Measurements from ENCODE around the gene TSPAN32.

The TSPAN32 gene

DNA sequence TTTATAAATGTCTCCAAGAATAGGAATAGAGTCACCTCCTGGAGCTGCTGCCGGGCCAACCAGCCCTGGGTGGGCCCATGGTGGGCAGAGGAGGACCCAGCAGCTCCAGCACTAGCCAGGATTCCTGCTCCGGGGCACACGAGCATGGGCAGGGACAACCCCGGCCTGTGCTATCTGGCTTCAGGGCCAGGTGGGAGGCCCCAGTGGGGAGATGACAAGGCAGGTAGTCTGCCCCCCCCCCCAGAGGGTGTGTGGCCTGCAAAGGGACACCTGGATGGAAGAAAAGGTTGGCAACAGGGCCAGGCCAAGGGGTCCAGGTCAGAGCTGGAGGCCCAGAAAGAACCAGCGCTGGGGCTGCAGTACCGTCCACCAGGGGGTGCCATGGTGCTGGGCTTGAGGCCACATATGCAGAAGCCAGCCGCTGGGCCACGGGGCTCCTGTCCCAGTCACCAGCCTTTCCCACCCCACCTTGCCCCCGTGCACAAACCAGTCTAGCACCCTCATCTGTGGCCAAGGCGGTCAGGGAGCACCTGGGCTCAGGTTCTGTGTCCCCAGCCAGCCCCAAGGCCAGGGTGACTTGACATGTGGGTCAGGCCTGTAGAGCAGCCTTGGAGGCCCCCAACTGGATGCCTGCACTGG lies 3.4 kb downstream of the TSPAN32 start:
- DNase-seq = no peak

DNA sequence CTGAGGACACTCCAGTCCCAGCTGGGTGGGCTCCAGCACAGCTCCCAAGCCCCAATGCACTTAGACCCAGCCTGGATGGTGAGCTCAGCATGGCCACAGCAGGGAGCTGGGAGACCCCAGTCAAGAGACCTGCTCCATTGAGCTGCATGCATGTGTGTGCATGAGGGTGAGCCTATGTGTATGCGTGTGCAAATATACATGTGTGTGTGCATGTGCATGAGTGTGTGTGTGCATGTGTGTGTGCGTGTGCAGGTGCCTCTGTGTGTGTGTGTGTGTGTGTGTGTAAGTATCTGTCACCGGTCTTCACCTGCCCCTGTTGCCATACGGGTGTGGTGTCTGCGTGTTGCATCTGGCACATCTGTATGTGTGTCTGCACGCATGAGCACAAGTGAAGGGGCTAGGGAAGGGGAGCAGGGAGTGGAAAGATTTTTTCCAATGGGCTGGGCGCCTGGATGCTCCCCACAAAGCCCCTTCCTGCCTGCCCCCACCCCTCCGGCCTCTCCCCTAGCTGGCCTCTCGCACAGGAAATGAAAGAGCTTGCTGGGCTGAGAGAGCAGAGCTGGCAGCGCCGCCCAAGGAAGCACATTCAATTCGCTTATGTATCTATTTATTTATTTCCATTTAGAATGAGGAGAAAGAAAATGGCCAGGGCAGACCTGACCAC lies 4.1 kb downstream of the TSPAN32 start:
- DNase-seq = no peak

DNA sequence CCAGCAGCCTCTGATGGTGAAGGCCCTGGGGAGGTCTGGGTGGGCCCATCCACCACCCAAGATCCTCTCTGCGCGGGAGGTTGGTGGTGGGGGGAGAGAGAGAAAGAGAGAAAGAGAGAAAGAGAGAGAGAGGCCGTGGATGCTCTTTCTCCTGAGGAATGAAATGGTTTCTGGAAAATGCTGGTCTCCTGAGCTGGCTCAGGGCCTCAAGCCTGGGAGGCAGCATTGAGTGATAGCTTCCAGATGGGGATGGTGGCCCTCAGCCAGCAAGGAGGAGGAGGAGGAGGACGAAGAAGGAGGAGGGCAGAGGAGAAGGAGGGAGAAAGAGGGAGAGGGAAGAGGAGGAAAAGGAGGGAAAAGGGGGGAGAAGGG lies 4.6 kb downstream of the TSPAN32 start:
- no peak for DNase-seq

DNA sequence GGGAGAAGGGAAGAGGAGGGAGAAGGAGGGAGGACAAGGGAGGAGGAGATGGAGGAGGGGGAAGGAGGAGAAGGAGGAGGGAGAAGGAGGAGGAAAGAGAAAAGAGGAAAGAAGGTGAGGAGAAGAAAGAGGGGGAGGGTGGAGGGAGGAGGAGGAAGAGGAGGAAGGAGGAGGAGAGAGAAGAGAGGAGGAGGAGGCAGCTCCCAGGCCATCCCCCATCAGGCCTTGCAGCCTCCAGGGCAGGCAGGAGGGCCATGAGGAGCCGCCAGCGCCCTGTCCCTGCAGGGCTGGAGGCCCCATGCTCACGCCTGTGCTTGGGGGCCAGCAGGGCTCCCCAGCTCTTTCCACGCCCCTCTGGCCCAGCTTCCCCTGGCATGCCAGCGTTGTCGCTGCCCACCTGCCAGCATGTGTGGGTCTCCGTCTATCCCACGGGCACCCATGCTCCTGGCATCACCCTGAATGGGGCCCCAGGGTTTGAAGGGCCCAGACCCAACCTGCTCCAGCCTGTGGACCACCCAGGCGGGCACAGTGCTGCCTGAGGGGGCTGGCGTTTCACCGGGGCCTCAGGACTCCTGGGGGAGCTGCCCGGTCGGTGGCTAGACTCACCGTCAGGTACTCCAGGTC lies 5.2 kb downstream of the TSPAN32 start:
- no peak for DNase-seq

DNA sequence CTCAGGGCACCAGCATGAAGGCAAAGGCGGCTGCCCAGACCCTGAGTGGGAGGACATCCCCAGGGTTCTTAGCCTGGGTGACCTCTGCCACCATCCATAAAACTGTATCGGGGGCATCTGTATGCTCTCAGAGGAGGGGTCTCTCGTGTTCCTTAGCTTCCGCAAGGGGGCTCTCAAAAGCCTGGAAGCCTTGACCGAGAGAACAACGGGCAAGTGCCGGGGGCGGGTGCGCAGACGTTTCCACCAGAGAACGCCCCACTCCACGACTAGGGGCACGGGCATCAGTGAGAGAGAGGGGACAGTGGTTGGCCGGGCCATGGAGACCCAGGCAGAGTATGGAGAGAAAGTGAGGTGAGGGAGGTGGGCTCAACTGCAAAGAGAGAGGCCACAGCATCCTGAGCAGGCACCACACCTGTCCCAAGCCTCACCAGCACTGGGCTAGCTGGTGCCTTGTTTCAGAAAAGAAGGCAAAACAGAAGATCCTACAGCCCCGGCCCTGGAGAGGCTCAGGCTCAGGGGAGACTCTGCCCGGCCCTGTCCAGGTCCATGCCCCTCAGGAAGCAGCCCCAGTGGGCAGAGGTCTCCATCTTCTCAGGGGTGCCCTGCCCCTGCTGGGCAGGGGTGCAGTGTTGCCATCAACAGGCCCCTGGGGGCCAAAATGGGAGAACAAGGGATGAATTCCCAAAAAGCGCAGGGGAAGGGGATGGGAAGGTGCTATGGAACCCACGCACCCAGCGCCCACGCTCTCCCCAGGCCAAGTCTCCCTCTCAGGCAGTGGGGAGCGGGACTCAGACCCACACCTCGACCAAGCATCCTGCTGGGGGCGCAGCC lies 5.9 kb downstream of the TSPAN32 start:
- DNase-seq = no peak

DNA sequence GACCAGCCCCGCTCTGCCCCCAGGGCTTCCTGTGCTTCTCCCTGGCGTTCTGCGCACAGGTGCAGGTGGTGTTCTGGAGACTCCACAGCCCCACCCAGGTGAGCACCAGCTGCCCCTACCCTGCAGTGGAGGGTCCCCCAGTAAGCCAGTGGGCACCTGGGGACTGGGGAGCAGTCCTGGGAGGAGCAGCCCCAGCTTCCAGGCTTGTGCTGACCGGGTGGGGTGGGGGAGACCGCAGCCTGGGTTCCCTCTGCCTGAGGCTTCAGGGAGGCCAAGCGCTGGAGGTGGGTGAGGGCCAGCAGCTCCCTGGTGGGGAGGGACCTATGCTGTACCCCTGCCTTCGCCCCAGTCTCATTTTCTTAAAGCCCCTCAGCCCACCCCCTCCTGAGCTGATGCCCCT lies 6.9 kb downstream of the TSPAN32 start:
- DNase-seq = no peak

DNA sequence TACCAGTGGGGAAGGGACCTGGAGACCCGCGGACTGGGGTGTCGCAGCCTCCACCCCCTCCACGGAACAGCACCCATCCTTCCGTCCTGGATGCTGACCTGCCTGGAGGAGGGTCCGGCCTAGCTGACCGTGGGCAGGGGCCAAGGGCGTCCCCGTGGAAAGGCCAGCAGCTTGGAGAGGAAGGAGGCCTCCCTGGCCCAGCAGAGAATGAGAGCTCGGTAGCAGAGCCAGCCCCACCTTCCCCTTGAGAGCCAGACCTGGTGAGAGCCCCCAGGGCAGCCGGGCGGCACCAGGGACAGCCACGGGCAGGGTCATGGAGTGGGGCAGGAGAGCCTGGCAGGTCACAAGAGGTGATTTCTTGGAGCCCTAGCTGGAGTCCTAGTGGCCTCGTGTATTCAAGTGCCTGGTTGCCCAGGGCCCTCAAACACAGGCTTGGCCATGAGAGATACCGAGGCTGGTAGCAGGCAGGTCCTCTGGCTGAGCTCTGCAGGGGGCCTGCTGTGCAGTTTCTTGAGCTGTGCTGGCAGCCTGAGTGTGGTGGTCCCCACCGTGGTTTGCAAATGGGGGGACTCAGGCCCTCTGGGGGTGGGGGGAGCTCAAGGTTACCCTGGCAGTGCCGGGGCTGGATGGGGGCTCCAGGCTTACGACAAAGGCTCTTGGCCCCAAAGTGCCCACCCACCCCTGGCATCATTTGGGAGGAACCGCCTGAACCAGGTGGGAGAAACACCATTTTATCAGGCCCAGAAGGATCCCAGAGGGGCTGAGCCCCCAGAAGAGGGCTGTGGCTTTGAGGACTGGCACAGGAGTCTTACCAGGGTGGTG lies 7.6 kb downstream of the TSPAN32 start:
- DNase-seq = no peak

DNA sequence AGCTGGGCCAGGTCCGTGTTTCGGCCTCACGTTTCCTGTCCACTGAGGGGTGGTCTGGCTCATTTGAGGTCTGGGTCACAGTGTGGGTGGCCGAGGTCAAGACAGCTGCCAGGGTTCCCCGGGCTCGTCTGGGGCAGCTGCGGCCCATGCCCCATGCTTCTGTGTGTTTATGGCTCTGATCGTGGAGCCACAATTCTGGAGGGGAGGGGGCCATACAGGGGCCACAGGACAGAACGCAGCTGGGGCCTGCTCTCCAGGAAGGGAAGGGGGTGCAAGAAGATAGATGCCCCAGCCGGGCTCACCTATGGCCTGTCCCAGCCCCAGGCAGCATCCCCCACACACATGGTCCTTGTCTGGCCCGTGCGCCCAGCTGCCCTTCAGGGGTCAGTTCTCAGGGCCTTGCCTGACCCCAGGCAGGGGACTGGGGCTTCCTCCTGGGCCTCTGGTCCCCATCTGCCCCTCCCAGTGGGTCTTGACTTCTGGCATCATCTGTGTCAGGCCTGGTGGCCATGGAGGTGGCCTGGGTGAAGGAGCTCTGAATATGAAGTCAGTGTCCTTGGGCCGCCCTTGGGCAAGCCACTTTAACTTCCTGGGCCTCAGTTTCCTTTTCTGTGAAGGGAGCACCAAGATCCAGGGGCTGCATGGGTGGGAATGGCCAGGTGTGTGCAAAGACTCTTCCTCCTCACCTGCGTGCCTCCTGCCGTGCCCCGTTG lies 8.4 kb downstream of the TSPAN32 start:
- DNase-seq = no peak

DNA sequence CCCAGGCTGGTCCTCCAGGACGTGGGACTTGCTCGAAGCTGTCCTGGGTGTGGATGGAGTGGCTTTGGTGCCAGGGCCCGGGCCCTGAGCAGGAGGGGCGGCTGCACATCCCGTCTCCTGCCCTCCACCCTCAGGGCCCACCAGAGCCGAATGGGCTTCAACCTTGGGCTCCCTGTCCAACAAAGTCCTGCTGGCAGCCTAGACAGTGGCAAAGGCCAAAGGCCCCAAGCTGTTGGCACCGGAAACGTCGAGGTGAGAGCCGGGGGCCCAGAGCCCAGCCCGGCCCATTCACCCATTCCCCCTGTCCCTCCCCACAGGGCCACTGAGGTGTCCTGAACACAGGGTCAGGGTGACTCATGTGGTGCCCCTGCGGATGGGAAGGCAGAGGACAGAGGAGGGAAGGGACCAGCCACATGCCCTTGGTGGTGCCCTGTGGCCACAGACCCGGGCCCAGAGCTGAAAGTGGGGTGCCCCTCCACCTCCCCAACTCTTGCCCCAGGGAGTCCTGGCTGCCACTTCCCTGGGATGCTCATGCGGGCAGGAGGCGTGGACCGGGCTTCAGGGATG lies 9.1 kb downstream of the TSPAN32 start:
- DNase-seq = no peak

DNA sequence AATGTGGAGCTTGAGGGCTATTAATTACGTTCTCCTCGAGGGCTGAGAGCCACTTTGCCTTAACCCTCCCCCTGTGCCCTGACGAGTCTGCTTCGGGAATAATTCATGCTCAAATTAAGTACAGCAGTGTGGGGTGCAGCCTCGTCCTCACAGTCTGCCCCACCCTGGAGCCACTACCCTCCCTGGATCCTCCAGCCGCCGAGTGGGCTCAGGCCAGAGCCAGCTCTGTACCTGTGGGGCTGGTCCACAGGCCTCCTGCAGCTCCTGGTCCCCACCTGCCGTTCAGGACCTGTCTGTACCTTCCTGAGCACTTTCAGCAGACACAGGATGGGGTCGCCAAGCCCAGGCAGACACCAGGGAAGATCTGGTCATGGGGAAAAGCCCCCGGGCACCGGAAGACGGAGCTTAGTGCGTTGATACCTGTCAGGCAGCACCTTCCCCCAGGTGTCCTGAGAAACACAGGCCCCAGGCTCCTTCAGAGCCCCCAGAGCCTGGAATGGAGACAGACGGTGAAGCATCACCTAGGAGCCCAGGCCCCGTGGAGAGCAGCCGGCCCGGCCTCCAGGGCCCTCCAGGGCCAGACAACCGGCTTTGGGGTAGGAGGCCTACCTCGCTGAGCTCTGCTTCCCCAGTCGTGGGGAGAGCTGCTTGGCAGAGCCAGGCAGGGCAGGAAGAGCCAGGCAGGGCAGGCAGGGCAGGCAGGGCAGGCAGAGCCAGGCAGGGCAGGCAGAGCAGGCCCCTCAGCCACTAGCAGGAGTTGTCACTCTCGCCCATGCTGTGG lies 9.7 kb downstream of the TSPAN32 start:
- DNase-seq = no peak

DNA sequence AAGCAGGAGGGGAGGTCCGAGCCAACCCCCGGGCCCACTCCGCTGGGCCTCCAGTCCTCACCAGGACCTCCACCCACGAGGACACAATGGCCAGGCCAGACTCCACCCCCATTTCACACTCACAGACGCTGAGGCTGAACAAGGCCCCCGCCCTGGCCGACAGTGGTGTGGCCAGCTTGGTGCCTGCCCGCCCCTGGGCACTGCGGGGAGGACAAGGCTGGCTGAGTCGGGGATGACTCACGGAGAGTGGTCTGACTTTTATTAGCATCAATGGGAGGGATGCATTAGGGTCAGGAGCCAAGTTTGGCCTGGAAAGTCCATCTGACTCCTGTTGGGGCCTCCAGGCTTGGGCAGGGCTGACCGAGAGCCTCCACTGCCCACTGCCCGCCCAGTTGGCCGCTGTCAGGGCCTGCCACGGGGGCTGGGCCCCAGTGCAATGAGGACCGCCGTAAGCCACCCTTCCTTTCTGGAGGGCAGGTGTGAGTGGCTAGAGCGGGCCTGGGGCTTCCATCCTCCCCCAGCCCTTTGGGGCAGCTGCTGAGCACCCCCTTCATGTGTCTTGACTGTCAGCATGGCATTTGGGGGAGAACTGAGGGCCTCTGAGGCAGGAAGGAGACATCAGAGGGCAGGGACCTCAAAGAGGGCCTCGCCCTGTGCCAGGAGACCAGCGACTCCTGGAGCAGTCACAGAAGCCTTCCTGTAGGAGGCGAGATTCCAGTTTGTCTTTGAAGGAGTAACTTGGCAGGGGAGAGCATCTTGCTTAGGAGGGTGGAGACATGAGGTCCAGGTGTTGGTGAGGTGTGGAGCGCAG lies 10.6 kb downstream of the TSPAN32 start:
- no peak for DNase-seq

DNA sequence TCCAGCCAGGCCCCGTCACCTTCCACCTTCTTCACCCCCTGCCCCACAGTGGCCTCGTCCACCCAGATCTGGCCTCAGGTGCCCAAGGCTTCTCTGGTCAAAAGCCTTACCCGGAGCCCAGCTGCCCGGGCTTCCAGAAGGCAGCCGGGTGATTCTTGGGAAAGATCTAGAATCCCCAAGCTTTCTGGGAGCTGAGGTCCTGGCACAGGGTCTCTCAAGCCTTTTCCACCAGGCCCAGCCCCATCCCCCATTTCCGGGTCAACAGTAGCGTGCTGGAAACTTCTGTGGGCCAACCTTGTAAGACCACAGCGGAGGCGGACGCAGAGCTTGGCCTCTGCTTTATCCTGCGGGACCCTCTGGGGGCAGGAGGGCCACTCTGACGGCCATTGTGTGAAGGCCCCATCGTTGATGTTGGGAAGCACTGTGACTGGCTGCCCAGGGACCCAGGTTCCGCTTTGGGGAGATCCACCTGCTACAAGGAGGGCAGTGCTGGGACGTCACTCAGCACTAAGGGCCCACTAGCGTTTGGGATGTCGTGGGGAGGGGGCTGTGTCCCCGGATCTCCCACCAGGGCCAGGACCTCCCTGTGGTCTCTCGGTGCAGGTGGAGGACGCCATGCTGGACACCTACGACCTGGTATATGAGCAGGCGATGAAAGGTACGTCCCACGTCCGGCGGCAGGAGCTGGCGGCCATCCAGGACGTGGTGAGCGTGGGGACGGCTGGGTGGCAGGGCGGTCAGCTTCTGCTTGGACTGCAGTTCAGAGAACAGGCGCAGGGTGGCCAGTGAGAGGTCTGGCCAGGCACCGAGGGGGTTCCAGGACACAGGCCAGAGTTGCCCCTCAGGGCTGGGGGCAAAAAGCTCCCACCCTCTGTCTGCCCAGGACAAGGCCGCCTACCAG lies 11.5 kb downstream of the TSPAN32 start:
- no peak for DNase-seq

DNA sequence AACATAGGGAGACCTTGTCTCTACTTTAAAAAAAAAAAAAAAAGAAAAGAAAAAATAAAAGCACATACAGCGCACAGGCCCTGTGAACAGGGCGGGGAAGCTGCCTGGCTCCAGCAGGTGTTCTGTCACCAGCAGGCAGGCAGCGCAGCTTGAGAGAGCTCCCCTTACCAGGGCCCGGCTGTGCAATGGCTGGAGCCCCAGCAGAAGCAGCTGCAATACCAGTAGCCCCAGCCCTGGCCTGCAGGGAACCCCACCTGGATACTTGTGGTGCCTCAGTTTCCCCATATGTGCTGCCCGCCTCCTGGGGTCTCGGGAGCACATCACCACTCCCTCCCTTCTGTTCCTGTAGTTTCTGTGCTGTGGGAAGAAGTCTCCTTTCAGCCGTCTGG lies 12.3 kb downstream of the TSPAN32 start:
- DNase-seq = no peak

DNA sequence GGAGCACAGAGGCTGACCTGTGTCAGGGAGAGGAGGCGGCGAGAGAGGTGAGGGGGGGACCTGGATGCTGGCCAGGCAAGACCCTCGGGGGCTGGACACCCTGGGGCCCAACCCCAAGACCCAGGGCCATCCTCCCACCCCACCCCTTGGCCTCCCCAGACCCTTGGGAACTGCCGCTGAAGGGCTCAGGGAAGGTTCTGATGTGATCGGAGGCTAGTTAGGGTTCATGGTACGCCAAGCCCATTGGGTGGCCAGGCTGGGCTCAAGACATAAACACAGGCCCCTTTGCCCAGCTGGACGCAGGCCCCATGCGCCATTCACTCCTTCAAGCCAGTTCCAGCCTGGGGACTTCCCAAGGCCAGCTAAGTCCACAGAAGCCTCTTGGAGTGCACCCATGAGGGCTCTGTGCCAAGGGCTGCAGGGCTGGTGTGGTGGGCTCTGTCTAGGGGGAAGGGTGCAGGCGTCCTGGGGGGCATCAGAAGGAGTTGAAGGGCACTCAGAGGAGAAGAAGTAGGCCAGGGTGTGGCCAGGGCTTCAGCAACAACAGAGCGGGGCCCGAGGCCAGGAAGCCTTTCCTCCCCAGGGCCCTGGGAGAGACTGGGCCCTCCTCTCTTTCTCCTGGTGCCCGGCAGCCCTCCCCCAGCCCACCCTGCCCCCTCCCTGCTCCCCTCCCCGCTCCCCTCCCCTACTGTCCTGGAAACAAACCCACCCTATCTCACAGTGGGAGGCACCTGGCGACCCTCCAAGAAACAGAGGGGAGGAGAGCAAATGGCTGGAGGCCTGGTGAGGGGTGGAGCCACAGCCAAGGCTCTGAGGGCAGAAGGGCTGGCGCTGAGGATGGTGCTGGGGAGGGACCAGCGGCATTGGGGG lies 12.9 kb downstream of the TSPAN32 start:
- no peak for DNase-seq

DNA sequence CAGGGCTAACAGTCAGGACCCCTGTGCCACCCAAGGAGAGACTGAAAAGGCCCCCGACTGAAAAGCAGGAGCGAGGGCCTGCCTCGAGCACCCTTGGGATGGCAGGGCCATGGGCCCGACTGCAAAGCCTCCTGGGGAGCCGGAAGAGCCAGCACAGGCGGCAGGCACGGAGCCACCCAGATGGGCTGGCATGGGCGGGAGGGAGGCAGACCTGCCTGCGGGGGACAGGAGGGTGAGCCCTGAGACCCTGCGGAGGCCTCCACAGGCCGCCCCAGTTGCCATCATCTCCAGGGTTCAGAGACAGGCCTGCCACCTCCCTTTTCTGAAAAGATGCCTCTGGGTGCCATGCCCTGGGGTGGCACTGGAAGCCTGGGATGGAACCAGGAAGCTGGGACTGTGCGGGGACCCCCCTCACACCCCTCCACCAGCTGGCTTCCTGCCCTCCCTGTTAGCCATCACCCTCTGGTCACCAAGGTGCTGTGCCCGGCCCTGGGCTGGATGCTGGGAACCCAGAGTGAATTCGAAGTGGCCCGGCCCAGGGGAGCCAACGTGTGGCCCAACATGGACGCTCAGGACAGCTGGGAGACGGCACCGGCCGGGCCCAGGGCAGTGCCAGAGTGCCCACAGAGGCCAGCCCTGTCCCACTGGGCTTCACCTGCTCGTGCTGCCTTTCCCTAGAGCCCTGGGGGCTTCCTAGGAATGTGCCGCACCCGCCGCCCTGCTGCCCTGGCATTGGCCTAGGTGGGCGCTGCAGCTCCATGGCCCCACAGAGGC lies 13.8 kb downstream of the TSPAN32 start:
- no peak for DNase-seq

DNA sequence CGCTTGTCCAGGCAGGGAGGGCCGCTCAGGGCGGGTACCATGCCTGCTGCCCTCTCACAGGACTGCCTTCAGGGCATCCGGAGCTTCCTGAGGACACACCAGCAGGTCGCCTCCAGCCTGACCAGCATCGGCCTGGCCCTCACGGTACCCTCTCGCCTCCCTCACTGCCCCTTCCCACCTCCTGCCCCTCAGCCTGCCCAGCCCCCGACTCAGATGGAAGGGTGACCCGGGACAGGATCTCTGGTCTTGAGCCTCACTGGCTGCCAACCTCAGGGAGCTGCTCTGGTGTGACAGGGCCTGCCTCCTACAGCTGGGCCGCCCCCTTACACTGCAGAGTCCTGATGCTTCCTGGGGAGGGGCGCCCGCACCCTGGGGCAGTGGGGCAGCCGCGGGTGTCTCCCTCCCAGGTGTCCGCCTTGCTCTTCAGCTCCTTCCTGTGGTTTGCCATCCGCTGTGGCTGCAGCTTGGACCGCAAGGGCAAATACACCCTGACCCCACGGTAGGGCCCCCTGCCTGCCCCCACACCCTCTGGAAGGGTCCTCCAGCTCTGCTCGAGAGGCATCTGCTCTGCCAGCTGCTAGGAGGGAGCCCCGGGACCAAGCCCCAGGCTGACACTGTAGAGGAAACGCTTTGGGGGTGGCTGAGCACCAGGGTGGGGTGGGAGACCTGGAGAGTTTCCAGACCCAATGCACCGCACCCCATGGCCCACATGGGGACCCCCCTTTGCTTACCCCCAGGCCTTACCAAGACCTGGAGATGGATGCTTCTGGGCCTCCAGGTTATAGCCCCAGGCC lies 14.6 kb downstream of the TSPAN32 start:
- DNase-seq = no peak

DNA sequence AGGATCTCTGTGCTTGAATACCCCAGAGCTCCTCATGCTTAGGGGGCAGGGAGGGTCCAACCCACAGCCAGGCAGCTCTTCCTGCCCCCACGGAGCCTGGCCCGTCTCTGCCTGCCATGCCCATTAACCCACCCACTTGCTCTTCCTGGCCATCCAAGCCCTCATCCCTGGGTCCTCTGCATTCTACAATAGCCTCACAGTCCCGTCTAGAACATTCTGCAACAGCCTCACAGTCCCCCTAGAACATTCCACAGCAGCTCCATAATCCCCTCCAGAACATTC lies 15.1 kb downstream of the TSPAN32 start:
- no peak for DNase-seq

Data from NCI-H2029 treated with DMSO at 0.1 percent for 48 hours (cell line).